GM21360 (cell line): ENCODE measurements around the gene CALML6.

Experiments
- ATAC-seq: cut with Tn5 transposase; IDR thresholded peaks from one replicate; pipeline ENCODE4 v1.9.1; 2021; ENCODE audit warnings: mild to moderate bottlenecking, moderate library complexity; ENCODE audit not compliant: unreplicated experiment

Gene CALML6

DNA sequence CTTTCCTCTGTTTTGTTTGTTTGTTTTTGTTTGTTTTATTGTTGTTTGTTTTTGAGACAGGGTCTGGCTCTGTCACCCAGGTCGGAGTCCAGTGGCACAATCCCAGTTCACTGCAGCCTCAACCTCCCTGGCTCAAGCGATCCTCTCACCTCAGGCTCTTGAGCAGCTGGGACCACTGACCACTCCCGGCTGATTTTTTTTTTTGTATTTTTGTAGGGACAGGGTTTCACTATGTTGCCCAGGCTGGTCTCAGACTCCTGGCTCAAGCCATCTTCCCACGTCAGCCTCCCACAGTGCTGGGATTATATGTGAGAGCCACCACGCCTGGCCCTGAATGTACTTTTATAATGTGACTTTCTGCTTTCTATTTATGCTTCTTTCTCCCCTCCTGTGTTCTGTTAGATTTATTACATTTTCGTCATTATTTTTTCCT, 5.0 kb upstream of the CALML6 start:
- ATAC-seq = no peak

DNA sequence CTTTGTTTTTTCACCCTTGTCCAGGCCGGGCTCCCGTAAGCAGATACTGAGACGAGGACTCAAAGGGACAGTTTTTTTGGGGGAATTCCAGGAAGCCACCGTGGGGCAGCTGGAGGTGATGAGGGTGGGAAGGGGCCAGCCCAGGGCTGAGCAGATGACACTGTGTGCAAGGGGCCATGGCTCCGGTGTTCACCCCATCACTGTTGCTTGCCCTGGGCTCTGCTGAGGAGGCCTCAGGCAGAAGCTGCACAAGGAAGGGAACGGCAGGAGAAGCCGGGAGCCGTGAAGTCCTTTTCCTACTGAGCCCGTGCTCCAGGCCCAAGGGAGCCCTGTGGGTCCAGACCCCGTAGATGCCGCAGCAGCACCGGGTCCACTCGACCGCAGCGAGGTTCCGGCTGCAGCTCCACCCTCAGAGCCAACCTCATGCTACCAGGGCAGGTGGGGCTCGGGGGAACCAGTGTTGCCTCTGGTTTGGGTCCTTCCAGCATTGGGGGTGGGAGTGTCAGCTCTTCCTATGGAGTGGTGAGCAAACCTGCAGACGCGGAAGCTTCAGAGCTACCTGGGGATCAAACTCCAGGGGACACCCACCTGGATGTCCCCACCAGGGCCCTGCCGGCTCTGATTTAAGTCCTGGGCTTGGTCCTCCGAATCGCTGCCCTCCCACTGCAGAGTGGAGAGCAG, 4.3 kb upstream of the CALML6 start:
- no peak for ATAC-seq

DNA sequence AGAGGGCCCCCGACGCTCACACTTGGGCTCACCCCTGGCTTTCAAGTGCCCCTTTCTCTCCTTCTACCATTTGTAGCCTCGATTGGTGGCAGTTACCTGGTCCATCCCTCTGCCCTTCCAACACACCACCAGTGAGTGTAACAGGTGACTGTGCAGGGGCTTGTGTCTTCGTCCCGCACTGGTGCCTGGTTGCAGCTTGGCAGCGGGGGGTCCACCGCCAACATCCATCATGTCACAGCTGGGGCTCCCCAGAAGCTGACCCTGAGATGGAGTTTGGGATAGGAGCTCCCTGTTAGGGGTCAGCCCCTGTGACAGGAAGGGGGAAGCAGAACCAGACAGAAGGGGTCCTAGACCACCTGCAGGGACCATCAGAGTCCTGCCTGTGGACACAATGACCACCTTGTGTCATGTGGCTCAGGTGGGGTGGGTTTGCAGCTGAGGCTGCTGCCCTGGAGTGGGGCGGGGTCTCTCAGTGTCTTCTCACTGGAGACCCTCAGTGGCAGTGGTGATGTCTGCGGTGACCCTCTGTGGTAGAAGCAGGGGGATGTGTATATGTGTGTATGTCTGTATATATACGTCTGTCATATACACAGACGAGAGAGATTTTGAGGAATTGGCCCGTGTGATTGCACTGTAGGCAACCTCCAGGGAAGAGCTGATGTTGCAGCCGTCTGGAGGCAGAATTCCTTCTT, 3.6 kb upstream of the CALML6 start:
- ATAC-seq = no peak

DNA sequence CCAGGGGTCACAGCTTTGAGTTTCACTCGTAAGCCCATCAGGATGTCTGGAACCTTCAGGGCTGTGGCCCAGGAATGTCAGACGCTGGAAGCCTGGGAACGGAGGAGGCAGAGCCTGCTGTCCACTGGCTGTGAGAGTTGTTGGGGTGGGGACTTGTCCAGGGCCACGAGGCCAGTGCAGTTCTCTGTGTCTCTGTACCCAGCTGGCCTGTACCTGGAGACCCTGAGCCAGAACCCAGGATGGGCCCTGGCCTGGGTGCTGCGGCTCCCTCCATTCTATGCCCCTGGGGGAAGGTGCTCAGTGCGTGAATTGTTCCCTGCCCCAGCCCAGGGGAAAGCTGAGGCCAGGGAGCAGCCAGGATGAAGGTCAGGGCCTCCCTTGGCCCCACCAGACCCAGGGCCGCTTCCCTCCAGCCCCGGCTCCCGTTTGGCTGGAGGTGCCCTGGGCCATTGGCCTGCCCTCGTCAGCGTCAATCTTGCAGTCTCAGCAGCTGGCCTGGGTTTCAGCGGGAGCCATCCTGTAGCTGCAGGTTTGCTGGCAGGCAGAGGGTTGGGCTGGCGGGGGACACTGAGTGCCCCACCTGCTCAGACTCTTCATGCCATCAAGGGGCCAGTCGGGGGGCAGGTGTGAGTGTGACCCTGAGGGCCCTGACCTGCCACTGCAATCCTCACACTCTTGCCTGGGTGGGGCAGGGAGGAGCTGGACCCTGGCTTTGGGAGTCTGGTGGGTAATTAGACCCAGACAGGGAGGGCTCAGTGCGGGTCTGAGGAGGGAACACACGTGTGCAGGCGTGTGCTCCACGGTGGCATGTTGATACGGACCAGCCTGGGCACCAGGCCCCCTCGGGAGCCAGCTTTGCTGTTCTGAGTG, 724 bp upstream of the CALML6 start:
- no peak for ATAC-seq

DNA sequence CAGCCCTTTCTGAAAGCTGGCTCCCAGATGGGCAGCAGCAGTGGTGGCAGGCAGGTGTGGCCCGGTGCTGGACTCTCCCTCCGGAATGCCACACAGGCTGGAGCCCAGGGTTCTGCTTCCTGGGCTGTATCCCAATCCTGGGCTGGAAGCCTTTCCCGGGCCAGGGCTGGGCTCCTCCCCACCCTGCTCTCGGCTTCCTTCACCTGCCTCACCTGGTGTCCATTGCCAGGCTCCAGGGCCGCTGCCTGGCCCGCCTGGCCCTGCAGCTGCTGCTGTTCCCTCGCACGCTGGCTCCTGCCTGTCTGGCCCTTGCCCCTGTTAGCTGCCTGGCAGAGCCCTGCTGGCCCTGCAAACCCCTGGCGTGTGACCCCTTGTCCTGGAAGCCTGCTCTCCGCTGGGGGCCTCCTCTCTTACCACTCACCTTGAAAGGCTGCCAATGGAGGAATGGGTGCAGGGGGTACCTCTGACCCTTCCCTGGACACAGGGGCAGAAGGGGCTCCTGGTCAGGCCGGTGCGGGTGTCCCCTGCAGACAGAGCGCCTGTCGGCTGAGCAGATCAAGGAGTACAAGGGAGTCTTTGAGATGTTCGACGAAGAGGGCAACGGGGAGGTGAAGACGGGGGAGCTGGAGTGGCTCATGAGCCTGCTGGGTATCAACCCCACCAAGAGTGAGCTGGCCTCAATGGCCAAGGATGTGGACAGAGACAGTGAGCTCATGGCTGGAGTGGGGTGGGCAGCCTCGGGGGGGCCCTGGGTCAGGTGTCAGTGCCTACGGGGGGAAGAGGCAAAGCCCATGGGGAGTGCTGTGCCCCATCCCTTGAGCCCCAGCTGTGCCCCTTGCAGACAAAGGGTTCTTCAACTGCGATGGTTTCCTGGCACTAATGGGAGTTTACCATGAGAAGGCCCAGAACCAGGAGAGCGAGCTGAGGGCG, 1.1 kb downstream of the CALML6 start:
- ATAC-seq = no peak

DNA sequence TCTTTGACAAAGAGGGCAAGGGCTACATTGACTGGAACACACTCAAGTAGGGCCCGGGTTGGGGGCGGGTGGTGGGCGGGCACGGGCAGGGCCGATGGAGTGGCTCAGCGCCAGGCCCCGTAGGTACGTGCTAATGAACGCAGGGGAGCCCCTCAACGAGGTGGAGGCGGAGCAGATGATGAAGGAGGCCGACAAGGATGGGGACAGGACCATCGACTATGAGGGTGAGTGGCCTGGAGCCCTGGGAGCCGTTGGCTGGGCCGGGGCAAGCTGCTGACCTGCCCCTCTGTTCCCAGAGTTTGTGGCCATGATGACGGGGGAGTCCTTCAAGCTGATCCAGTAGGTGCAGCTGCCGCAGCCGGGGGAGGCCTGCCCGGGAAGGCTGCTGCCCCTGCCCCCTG, 1.8 kb downstream of the CALML6 start:
- ATAC-seq = no peak

DNA sequence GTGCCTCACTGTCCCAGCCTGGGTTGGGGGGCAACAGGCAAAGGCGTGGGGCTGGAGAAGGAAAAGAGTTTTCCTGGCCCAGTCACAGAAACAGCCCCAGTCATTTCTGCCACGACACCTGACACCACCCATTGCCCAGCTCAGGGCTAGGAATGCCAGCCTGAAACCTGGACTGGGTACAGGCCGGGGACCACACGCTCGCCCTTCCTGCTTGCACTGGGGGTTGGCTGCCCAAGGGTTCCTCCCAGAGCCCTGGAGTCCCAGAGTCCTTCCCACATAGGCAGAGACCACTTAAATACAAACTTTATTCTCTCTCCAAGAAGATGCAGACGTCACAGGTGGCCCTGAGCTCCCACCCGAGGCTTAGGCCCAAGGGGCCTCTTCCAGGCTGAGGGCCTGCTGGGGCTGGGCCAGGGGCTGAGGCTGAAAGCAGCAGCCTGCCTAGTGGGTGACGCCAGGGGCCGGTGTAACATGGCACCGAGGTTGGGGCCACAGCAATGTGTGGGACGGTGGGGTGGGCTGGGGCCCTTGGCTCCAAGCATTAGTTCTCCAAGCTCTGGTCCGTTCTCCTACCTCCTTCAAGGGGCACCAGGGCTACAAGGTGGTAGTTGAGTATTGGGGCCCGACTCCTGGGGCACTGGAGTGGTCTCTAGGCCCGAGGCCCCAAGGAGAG, 2.4 kb downstream of the CALML6 start:
- ATAC-seq = no peak

DNA sequence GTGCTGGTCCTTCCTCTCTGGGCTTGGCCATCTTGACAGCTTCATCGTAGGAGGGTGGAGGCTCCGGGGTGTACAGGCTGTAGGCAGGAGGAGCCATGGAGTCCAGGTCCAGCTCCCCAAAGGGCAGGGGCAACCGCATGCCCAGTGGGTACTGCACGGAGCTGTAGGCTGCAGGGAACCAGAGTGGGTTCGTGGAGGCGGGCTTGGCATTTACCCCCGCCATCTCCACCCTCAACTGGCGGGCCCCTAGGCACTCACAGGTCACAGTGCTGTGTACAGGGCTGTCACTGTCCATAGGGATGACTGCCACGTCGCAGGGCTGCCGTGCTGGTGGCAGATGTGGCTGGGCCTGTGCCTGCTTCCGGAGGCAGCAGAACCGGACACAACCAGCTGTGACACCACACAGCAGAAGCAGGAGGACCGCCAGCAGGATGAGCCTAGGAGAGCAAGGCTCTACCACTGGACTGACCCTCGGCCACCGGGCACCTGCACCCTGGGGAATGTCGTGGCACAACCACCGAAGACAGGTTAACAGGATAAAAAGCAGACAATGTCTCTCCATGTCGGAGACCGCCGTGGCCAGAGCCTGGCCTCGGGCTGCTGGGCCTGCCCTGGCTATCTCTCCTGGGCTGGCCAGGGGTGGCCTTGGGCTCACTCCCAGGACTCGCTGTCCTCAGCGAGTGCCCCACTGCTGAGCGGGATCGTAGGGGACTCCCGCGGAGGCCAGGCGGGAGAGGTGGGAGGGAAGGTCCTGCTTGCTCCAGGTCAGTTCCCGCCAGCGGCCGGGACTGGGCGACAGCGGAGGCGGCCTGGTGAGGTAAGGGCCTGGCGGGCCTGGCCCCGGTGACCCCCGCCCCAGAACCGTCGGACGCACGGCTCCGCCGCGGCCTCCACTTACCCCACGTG, 3.2 kb downstream of the CALML6 start:
- no peak for ATAC-seq

DNA sequence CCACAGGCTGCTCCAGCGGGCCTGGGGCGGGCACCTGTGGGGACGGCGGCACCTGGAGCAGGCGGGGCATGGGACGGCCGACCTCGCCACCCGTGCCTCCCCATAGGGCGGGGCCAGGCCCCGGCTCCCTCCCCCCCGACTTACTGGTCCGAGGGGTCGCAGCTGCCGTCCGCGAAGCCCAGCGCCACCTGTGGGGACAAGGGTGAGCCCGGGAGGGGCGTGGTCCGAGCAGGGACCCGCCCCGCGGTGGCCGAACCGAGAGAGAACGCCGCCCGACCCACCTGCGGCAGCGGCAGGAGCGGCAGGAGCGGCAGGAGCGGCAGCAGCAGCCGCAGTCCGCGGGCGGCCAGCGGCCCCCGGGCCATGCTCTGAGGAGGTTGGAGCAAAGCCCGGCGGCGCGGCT, 3.8 kb downstream of the CALML6 start, which contains the start of gene TMEM52:
TSS of gene TMEM52 (minus strand) at position 379 of the 403 bp plus-strand sequence. CDS start at position 365, 14 bp downstream.
- ATAC-seq = peak; percentile 26

DNA sequence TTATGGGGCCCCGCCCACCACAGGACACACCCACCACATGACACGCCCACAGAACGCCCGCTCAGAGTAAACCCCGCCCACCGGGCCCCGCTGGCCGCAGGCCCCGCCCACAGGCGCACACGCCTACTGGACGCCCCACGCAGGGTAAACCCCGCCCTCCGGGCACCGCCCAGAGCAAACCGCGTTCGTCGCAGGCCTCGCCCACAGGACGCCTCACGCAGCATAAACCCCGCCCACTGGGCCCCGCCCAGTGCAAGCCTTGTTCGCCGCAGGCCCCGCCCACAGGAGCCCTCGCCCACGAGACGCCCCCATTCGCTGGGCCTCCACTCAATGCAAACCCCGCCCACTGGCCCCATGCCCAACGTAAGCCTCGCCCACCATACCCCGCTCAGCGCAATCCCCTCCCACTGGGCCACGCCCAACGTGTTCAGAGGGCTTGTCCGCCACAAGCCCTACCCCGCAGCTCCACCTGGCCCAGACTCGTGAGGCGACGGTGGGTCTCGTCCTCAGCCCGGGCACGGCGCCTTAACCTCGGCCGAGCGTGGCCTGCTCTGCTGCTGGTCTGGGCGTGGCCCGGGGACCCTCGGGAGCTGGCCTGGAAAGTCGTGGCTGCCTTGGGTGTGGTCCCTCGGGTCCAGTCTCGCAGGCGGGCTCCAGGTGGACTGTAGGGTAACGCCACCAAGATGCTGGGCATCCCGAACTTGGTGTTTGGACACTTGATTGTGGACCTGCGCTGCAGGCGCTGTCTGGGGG, 4.4 kb downstream of the CALML6 start:
- ATAC-seq = peak; percentile 77

DNA sequence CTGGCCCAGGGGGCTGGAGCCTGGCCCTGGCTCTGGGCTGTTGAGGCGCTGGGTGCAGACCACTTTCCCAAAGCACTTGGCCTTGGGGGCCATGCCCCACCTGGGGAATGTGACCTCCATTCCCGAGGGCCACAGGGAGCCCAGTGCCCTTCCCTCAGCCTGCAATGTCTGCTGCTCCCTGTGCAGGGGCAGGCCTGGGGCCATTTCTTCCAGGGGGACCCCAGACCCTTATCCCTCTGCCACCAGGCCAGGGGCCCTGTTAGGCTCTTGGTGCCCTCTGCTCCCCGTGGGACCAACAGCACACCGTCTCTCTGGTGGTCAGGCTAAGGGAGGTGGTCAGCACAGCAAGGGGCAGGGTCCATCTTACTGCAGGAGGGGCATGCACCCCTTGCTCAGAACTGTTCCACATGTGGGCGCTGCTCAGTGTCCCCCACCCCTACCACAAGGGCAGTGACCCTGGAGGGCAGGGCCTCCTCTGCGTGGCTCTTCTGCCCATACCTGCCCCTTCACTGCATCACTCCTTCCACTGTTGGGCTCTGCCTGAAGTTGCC, 5.1 kb downstream of the CALML6 start:
- ATAC-seq = no peak

DNA sequence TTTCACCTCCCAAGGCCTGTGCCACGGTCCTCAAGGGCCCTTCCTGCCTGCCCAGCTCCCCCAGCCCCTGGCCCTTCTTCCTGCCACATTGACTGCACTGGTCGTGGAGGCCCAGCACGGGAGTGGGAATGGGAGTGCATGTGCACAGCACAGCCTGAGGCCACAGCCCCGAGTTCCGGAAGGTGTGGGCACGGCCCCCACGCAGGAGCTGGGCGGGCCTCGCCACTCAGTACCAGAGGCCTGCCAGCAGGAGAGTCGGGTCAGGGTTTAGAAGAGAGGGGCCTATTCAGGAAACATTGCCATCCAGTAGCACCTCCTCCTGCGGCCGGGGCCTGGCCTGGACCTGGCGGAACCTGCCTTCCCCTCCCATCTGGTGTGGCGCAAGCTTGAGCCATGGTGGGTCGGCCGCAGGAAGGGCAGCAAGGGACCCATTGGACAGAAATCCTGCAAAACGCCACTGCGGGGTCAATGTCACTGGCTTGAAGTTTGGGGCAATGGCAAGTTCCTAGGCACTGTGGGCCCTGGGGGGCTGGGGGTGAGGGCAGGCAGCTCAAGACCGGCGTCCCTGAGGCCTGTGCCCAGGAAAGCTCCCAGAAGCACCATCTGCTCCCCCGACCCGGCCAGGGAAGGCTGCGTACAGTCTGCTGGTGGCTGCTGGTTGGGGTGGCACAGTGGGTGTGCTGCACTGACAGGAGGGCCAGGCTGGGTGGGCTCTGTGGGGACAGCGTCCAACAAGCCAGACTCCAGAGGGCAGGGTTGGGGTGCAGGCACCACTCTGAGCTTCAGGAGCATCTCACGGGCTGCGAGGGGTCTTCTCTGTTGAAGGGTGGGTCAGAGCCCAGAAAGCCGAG, 5.8 kb downstream of the CALML6 start:
- no peak for ATAC-seq

DNA sequence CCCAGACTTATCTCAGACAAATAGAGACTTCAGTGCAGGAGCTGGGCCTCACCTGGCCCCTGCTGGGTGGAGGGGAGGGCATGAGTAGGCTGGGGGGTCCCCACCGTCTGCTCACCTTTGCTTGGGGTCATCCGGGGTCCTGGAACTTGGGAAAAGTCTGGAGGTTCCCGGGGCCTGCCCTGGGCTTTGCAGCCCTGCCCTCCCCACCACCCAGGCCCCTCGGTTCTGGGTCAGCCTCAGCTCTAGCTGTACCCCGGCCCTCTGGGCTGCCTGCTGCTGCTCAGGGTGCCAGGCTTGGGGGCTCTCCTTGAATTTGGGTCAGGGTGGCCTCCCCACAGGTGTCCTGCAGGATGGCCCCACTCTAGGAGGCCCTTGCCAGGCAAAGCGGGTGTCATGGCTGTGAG, 6.4 kb downstream of the CALML6 start:
- ATAC-seq = no peak

DNA sequence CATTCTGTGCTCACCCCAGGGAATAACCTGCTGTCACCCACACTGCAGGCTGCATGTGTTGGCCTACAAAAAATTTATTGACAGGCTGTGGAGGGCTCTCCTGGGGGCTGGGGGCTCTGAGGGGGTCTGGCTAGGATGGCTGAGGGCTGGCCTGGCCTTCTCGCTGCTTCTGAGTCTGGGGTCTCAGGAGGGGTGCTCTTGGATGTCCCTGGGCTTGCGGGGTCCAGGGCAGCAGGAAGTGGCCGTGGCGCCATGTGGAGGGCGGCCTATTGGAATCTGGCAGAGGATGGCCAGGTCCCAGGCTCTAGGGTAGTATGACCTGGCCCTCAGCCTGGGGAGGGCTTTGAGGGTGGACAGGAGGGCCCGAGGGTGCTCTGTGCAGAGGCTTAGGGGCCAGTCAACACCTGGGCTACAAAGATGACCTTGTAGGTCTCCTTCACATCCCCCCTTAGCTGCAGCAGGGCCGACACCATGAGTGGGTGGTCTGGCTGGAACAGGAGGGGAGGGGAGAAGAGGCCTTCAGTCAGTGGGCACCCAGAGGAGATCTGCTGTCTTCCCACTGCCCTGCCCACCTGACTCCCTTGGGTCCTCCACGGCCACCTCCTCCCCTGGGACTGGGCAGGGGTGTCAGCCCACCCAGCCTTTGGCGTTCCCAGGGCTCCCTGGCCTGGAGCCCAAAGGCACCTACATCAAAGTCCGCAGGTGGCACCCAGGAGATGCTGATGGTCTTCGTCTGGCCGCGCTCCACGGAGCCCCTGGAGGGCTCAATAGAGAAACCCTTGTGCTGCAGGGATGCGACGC, 7.0 kb downstream of the CALML6 start:
- no peak for ATAC-seq

DNA sequence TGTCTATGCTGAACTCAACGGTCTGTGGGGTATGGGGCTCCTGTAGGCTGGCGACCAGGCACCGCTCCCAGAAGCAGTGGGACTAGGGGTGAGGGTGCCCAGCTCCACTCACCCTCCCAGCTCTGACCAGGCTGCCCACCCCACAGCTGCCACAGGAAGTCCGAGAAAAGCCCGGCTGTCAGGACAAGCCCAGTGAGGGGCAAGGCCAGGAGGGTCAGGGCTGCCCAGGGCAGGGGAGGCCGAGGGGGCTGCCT, 7.6 kb downstream of the CALML6 start:
- no peak for ATAC-seq
